ENCODE measurements around the gene NME3.

DNA sequence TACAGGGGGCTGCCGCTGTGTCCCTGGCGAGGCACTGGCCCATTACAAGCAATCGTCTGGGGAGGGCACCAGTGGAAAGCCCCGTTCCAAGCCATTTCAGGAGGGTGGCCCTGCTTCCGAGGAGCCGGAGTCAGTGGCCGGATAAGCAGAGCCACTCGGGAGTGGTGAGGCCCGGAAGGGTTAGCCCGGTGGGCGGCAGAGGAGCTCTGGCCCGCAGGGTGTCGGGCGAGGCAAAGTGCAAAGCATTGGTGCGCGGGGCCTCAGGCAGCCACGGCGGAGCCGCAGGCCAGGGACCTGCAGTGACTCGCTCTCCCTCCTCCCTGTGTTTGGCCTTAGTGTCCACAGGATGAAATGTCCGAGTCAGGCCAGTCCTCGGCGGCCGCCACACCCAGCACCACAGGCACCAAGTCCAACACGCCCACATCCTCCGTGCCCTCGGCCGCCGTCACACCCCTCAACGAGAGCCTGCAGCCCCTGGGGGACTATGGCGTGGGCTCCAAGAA lies 24.6 kb downstream of the NME3 start:
- no peak for TF ChIP-seq GATA3 (IDR thresholded peaks at IDR 0.05; ENCODE audit: low read depth, low read length)
- no peak for TF ChIP-seq GATA2 (IDR thresholded peaks at IDR 0.05; ENCODE audit: low read depth, low read length)
